GM12801 (cell line): Measurements from ENCODE around the gene SLC8A2.

Source experiments
- TF ChIP-seq, protein P1 (sequence below): IDR thresholded peaks from one replicate; pipeline ENCODE4 v1.5.1; 2011; ENCODE audit warnings: control low read depth; ENCODE audit not compliant: insufficient read length; ENCODE audit errors: extremely low read depth

Gene SLC8A2

DNA sequence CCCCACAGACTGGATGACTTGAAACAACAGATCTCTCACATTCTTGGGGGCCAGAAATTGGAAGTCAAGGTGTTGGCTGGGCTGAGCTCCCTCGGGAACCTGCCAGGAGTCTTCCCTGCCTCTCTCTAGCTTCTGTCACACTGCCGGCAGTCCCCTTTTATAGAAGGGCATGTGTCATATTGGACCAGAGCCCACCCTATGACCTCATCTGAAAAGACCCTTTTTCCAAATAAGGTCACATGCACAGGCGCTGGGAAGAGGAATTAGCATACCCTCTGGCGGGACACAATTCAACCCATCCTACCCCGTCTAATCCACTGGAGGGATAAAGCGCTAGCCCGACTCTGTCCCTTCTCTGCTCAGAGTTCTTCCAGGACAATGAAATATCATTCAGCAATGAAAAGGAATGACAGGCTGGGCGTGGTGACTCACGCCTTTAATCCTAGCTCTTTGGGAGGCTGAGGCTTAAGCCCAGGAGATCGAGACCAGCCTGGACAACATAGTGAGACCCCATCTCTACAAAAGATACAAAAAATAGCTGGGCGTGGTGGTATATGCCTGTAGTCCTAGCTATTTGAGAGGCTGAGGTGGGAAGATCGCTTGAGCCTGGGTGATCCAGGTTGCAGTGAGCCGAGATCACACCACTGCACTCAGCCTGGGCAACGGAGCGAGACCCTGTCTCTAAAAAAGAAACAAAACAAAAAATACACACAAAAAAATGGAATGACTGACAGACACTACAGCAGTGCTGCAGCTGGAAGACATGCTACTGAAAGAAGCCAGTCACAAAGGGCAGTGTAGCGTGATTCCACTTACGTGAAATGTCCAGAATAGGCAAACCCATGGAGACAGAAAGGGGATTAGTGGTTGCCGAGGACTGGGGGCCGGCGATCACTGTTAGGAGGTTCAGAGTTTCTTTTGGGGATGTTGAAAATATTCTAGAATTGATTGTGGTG is 80.9 kb downstream of the SLC8A2 start:
- TF ChIP-seq, protein P1, sequence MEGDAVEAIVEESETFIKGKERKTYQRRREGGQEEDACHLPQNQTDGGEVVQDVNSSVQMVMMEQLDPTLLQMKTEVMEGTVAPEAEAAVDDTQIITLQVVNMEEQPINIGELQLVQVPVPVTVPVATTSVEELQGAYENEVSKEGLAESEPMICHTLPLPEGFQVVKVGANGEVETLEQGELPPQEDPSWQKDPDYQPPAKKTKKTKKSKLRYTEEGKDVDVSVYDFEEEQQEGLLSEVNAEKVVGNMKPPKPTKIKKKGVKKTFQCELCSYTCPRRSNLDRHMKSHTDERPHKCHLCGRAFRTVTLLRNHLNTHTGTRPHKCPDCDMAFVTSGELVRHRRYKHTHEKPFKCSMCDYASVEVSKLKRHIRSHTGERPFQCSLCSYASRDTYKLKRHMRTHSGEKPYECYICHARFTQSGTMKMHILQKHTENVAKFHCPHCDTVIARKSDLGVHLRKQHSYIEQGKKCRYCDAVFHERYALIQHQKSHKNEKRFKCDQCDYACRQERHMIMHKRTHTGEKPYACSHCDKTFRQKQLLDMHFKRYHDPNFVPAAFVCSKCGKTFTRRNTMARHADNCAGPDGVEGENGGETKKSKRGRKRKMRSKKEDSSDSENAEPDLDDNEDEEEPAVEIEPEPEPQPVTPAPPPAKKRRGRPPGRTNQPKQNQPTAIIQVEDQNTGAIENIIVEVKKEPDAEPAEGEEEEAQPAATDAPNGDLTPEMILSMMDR, result no peak

DNA sequence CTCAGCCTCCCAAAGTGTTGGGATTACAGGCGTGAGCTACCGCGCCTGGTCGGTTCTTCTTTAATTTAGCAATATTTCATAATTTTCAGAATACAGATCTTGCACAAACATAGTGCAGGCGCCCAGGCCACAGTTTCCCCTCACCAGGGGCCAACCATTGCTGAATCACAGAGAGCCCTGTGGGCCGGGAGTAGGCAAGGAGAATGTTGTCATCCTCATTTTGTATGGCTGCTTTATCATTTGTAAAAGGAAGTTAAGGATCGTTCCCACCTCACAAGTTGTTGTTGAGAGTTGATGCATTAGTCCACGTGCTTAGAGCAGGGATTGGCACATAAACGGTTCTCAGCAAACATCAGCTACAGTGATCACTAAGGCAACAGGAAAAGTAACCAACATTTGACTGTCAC is 82.5 kb downstream of the SLC8A2 start:
- TF ChIP-seq, protein P1, result no peak

DNA sequence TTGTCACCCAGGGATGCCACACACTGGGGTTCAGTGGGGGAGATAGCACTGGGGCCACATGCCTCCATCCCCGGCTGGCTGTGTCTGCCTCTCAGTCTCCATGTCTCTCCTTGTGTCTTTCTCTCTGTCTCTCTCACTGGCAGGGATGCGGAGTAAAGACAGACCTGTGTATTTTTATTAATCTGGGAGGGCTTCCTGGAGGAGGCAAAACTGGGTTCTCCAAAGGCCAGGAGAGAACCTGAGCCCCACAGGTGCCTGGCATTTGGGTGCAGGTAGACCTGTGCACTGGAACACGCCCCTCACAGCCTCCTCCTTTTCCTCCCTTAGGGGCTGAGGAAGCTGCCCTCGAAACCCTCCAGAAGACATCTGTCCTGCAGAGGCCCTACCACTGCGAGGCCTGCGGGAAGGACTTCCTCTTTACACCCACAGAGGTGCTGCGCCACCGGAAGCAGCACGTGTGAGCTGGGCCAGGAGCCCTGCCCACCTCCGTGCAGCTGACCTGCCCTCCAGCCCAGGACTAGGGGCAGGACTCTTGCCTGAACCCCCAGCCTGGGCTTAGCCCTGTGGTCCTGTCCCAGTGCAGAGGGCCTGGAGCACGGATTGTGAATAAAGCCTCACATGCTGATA is 89.9 kb downstream of the SLC8A2 start:
- TF ChIP-seq, protein P1, result no peak

DNA sequence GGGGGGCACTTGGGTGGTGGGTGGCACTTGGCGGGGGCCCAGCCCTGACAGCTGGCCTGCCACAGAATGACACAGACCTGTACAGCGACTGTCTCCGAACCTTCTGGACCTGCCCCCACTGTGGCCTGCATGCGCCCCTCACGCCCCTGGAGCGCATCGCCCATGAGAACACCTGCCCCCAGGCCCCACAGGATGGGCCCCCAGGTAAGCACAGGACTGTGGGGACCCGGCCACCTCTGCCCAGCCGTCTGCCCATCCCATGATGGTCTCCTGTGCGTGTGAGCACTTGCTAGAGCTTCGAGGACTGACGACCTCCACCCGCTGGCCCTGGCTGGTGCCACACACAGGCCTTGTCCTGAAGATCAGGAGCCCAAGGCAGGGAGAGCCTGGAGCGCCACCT is 90.6 kb downstream of the SLC8A2 start:
- TF ChIP-seq, protein P1, result no peak

DNA sequence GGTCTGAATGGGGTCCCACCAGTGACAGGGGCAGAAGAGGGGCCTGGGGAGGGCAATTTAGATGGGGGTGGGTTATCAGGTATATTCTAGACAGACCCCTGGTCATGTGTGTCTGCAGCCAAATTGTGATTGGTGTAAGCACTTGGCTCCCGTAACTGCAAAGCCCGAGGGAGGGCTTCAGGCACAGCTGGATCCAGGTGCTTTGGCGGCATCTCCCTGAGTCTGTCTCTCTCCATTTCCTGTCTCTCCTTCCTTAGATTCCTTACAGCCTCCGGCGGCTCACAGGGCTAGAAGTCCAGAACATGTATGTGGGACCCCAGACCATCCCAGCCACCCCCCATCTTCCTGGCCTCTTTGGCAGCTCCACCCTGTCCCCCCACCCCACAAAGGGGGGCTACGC is 91.1 kb downstream of the SLC8A2 start:
- TF ChIP-seq, protein P1, result no peak

DNA sequence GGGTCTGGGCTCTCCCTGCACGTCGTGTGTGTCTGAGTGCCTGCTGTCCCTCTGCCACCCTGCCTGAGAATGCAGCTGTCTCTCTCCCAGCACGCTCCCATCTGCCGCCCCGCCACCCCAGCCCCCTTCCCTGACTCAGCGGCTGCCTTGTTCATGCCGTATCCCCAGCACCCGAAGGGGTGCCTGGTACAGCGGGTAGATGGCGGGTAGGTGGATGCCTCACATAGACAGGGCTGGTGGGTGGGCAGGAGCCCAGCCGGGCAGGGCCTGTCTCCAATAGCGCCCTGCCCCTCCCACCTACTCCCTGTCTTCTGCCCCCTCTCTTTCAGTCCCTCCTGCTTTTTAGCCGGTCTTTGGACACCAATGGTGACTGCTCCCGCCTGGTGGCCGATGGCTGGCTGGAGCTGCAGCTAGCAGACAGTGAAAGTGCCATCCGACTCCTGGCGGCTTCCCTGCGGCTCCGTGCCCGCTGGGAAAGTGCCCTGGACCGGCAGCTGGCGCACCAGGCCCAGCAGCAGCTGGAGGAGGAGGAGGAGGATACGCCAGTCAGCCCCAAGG is 92.2 kb downstream of the SLC8A2 start:
- TF ChIP-seq, protein P1, result no peak

DNA sequence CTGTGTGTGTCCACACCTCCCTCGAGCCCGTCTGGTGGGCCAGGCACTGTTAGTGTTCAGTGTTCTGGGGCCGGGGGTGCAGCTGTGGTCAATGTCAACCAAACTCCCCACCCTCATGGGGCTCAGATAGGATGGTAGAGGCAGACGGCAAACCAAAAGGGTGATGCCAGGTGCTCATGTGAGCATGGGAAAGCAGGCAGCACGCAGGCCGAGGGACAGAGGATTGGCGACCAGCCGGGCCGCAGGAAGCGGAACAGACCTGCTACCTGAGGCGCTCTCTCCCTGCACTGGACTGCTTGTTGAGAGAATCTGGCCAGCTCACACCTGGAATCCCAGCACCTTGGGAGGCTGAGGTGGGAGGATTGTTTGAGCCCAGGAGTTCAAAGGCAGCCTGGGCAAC is 93.4 kb downstream of the SLC8A2 start:
- TF ChIP-seq, protein P1, result no peak
